ENCODE measurements around the gene NIP7. TPM values are rescaled to one million over a fixed set of nuclear protein-coding genes. Genes with fewer than 3 reads are reported as not detected.

The NIP7 gene
- total RNA-seq, 1 experiment from 2014 or later = 72.8 TPM

DNA sequence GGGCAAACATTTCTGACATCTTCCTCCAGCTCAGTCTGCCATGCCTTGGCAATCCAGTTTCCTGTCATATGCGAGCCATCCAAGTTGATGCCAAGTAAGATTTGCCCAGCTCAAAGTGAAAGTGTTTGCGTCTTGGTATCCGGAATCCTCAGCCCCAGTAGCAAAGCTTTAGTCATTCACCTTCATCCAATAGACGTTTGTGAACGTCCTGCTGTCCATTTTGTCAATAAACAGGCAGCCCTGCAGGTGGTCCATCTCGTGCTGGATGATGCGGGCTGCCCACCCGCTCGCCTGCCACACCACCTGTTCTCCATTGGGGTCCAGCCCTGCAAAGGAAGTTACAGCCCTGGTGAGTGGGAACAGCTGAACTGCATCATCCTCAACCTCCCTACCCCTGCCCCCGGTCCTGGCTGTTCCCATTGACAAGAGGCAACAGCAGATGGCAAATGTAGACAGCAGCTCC is 10.7 kb upstream of the NIP7 start:
- Histone ChIP-seq H3T11ph (ENCODE audit: low read length) (no peak overlapping the region), H4K20me1 (ENCODE audit: control insufficient read depth, insufficient read depth, insufficient read length) (peaks cover 2% of the 10 kb centered on the region), H3K27ac (ENCODE audit: insufficient read length, low read depth, low read length) (no peak overlapping the region), H3K23ac (ENCODE audit: insufficient read length, low read depth, low read length) (no peak overlapping the region), H2BK120ac (ENCODE audit: low read depth, low read length, poor library complexity, severe bottlenecking) (no peak overlapping the region), H4K5ac (ENCODE audit: insufficient read length, low read depth, low read length) (no peak overlapping the region), H2AK5ac (ENCODE audit: insufficient read length, low read length) (no peak overlapping the region), H2BK20ac (ENCODE audit: low read depth, low read length, poor library complexity, severe bottlenecking) (no peak overlapping the region), H4K8ac (replicated peaks; ENCODE audit: insufficient read length, low read depth, low read length) (no peak overlapping the region), H2AFZ (ENCODE audit: low read length) (no peak overlapping the region), H2BK5ac (ENCODE audit: insufficient read length, low read length) (no peak overlapping the region), H3K4me1 (ENCODE audit: insufficient read depth, low read length) (no peaks in the 10 kb centered on the region), H3K18ac (ENCODE audit: insufficient read length, low read depth, low read length) (no peak overlapping the region), H3K9me3 (ENCODE audit: control insufficient read depth, low read depth, low read length) (no peaks in the 10 kb centered on the region), H3K9ac (ENCODE audit: extremely low read depth, insufficient read length, low read length) (peak overlapping the region; percentile 86), H2BK12ac (ENCODE audit: insufficient read length, low read depth, low read length) (no peak overlapping the region), H3K56ac (ENCODE audit: insufficient read length, low read depth, low read length) (no peak overlapping the region), H3K79me2 (ENCODE audit: insufficient read depth, low read length) (peaks cover 16% of the 10 kb centered on the region; the same call in 1 of the 2 replicates), H3K4me2 (ENCODE audit: insufficient read depth, insufficient read length, low read length) (peak overlapping the region; percentile 92), H4K91ac (ENCODE audit: insufficient read length, low read depth, low read length) (no peak overlapping the region), H3K79me1 (ENCODE audit: insufficient read depth, low read depth, low read length, poor library complexity, severe bottlenecking) (peaks cover 5% of the 10 kb centered on the region), H3K23me2 (ENCODE audit: insufficient read length, low read depth, low read length, poor library complexity, severe bottlenecking) (peaks cover 6% of the 10 kb centered on the region), H3K14ac (ENCODE audit: insufficient read depth, low read length) (no peak overlapping the region), H3K27me3 (ENCODE audit: insufficient read depth, low read length) (no peaks in the 10 kb centered on the region), H2BK15ac (ENCODE audit: low read depth, low read length) (no peak overlapping the region), H3K4ac (ENCODE audit: low read depth, low read length) (no peak overlapping the region)
- Mint-ChIP-seq H3K9me3 (no peaks in the 10 kb centered on the region), H3K27ac (peak overlapping the region in 1 of 3 experiments; percentile 57; a peak in 4 of 7 replicates), H3K36me3 (ENCODE audit: insufficient read depth in 1 of 3, low read depth in 3 of 3) (peaks cover 32 to 83% (median 69%) of the 10 kb centered on the region in 3 experiments), H3K27me3 (ENCODE audit: low read depth) (no peaks in the 10 kb centered on the region; the same call in 1 of the 2 replicates), H3K4me3 (peak overlapping the region; percentile 83 to 88), H3K4me1 (peaks cover 21 to 23% of the 10 kb centered on the region in 2 experiments)
- no peak for DNase-seq
- TF ChIP-seq, protein P1, sequence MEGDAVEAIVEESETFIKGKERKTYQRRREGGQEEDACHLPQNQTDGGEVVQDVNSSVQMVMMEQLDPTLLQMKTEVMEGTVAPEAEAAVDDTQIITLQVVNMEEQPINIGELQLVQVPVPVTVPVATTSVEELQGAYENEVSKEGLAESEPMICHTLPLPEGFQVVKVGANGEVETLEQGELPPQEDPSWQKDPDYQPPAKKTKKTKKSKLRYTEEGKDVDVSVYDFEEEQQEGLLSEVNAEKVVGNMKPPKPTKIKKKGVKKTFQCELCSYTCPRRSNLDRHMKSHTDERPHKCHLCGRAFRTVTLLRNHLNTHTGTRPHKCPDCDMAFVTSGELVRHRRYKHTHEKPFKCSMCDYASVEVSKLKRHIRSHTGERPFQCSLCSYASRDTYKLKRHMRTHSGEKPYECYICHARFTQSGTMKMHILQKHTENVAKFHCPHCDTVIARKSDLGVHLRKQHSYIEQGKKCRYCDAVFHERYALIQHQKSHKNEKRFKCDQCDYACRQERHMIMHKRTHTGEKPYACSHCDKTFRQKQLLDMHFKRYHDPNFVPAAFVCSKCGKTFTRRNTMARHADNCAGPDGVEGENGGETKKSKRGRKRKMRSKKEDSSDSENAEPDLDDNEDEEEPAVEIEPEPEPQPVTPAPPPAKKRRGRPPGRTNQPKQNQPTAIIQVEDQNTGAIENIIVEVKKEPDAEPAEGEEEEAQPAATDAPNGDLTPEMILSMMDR (conservative IDR thresholded peaks at IDR 0.05) = no peak
- no CpG with 5 or more reads among the region's 10 CpGs for WGBS (ENCODE audit: extremely low coverage, insufficient read length, low lambda C conversion rate)

Measured in H9 (cell line).